CD4-positive, alpha-beta T cell treated with Interleukin-12 subunit alpha and Interleukin-12 subunit beta, for 1 hour (primary cell): Measurements from ENCODE around the gene YIF1A.
"Not testable (repeated sequence)": the region's sequence is repeated elsewhere in the genome, so short reads cannot be mapped to it uniquely, and the experiment has no call there.

Experiments used
- DNase-seq: peaks from one replicate; pipeline ENCODE4 v3.0.0-alpha.2; 2020

Gene YIF1A

GRCh38 chr11:66326261-66327111 lies 37.5 kb upstream of the YIF1A start:
- peak; percentile 35 for DNase-seq

- DNase-seq = no peak
These were observed 36.3 kb upstream of the YIF1A start for GRCh38 chr11:66325263-66325671.

GRCh38 chr11:66324664-66325063 lies 35.7 kb upstream of the YIF1A start:
- DNase-seq = no peak

GRCh38 chr11:66323684-66324083 lies 34.7 kb upstream of the YIF1A start:
- DNase-seq = no peak

GRCh38 chr11:66322732-66323427 lies 33.9 kb upstream of the YIF1A start:
- DNase-seq = no peak

GRCh38 chr11:66321606-66322005 lies 32.7 kb upstream of the YIF1A start:
- DNase-seq = no peak

- not testable (repeated sequence) for DNase-seq
These were observed 31.8 kb upstream of the YIF1A start for GRCh38 chr11:66320748-66321147.

- not testable (repeated sequence) for DNase-seq
These were observed 31.3 kb upstream of the YIF1A start for GRCh38 chr11:66320289-66320688.

GRCh38 chr11:66318600-66318970 lies 29.6 kb upstream of the YIF1A start:
- DNase-seq = no peak

- DNase-seq = peak; percentile 69
These were observed 29.0 kb upstream of the YIF1A start for GRCh38 chr11:66317723-66318599.

GRCh38 chr11:66317322-66317722 lies 28.4 kb upstream of the YIF1A start:
- peak; percentile 44 for DNase-seq

GRCh38 chr11:66316849-66317251 lies 27.9 kb upstream of the YIF1A start, which contains the start of gene CD248:
Gene CD248 (minus strand): TSS chr11:66317044. CDS start chr11:66317027, 17 bp downstream.
- DNase-seq = no peak

GRCh38 chr11:66315921-66316811 lies 27.2 kb upstream of the YIF1A start:
- no peak for DNase-seq

- DNase-seq = no peak
These were observed 26.5 kb upstream of the YIF1A start for GRCh38 chr11:66315498-66315885.

GRCh38 chr11:66314561-66315497 lies 25.9 kb upstream of the YIF1A start:
- DNase-seq = no peak

- no peak for DNase-seq
These were observed 25.2 kb upstream of the YIF1A start for GRCh38 chr11:66314186-66314501.

GRCh38 chr11:66313321-66314185 lies 24.6 kb upstream of the YIF1A start:
- DNase-seq = no peak

- peak; percentile 99 for DNase-seq
These were observed 23.8 kb upstream of the YIF1A start for GRCh38 chr11:66312549-66313320.

GRCh38 chr11:66311965-66312548 lies 23.1 kb upstream of the YIF1A start:
- peak; percentile 99 for DNase-seq
